G401 (cell line): Measurements from ENCODE around the gene BCL2. TPM values are rescaled to one million over a fixed set of nuclear protein-coding genes. Genes with fewer than 3 reads are reported as not detected.

Experiments
- DNase-seq: peaks from one replicate; pipeline ENCODE4 v3.0.0-alpha.2; 2015; ENCODE audit warnings: low spot score
- in situ Hi-C: cut with HindIII; loops from 2 replicates; pipeline ENCODE4 v1.10.0; 2016; ENCODE audit warnings: low sequenced_read_pairs, mixed read lengths
- total RNA-seq: library from RNA; depleted of rRNA; stranded (reverse); fragments of >200 nt; shearing (Covaris generic); gene quantifications from 2 replicates; pipeline ENCODE4 v1.2.3, GENCODE V29; 2014

The BCL2 gene
- total RNA-seq, 1 experiment from 2014 or later = 18.2 TPM

DNA sequence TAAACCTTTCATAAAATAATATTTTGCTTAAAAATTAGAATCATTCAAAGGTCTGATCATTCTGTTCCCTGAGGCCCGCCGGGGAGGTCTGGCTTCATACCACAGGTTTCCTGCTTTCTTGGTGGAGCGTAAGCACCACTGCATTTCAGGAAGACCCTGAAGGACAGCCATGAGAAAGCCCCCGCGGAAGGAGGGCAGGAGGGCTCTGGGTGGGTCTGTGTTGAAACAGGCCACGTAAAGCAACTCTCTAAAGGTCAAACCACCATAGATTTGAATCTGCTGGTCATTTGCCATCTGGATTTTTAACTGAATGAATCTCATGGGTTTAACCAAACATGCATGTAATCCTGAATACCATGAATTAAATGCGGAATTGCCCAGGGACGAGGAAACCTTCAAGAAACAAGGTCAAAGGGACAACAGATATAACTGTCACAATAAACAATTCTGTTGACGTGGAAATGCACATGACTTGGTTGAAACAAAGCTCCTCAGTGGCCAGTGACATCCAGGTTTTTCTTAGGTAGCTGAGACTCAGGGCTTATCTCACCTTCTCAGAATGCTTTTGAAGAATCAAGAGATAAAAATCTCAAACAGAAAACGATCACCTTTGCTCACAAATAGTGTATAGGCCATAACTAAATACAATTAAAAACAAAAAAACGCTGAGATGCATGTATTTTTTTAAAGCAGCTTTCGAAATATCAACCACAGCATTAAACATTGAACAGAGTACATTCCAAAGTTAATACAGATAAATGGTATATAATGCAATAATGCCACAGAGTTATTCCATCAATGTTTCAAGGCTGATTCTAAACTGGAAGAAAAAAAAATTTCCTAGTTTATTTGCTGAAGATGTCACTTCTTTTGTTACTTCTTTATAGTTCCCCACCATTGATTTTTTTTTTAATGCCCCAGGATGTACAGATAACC is 193.2 kb downstream of the BCL2 start:
- no peak for DNase-seq
- in situ Hi-C loops = loop anchor here (25.0 kb wide), 1 partner anchor 186 kb away; the partner anchor contains the start of gene BCL2

DNA sequence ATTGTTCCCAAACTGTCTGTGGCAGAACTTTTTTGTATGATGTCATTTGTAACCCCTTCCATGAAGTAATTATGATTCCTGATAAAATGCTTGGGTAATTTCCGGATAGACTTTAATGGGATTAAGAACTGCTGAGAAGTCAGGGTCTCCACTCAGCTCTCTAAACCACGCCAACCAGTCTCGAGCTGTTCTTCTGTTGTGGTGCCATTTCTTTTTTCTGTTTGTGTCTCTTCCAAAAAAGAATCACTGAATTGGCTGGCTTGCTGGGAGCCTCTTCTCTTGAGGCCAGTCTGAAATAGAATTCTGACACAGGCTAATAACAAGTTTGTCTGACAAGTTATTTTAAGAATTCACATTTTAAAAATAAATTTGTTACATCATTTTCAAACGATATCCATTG is 198.9 kb downstream of the BCL2 start:
- no peak for DNase-seq
- in situ Hi-C loops = no loop called here

DNA sequence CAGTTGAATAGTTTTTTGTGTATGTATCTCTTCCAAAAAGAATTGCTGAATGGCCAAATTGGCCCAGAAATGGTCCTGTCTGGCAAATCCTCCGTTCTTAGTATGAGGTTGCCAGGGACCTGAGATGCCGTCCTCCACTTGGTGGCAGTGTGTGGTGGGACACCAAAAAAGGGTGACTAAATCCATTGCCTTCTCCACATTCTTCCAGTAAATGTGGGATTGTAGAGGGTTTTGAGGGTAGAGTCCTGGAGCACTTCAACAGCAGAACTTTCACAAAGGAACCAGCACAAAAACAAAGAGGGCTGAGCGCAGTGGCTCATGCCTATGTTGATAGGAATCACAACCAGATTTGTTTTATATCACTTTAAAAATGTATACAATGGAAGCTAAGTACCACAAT is 199.9 kb downstream of the BCL2 start:
- in situ Hi-C loops = no loop called here
- peak; percentile 39 for DNase-seq

DNA sequence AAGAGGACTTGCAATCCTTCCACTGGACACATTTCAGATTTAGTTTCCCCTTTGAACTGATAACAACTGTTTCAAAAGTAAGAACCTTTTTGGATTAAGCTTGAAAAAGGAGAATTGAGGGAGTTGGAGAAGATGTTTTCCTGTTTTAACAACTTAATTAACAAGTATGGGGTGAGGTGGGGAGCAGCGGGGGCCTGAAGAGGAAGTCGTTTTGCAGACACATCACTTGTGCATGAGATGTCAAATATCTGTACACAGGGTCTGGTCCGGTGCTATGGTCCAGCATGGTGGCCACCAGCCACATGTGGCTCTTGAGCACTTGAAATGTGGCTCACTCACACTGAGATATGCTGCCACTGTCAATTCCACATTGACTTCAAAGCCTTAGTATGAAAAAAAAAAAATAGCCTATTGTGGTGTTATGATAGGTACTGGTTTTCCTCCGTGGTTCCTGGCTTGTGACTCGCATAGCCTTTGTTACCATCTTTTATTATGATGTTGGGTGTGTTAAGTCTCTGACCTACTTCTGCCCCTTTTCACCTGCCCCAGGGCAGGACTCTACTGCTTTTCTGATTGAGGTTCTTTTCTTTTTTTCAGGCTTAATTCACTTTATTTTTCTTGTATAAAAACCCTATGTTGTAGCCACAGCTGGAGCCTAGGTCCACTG is 205.5 kb downstream of the BCL2 start:
- no peak for DNase-seq
- in situ Hi-C loops = no loop called here

DNA sequence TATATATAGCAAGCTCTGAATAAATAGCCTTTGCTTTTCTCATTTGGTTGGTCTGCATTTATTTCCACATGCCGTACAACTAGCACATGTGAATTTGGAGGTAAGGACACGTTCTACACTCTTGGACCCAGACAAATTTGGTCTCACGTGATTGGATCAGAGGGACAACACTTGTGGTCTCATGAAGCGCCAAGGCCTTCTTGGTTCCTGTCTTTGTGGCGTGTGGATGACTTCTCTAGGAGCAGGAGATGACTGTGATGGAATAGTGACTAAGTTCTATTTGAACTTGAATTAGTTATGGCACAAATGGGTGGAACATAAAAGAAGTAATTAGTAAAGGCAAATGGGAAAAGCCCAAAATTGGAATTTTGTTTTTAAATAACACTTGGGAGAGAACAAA is 206.9 kb downstream of the BCL2 start:
- no peak for DNase-seq
- in situ Hi-C loops = no loop called here

DNA sequence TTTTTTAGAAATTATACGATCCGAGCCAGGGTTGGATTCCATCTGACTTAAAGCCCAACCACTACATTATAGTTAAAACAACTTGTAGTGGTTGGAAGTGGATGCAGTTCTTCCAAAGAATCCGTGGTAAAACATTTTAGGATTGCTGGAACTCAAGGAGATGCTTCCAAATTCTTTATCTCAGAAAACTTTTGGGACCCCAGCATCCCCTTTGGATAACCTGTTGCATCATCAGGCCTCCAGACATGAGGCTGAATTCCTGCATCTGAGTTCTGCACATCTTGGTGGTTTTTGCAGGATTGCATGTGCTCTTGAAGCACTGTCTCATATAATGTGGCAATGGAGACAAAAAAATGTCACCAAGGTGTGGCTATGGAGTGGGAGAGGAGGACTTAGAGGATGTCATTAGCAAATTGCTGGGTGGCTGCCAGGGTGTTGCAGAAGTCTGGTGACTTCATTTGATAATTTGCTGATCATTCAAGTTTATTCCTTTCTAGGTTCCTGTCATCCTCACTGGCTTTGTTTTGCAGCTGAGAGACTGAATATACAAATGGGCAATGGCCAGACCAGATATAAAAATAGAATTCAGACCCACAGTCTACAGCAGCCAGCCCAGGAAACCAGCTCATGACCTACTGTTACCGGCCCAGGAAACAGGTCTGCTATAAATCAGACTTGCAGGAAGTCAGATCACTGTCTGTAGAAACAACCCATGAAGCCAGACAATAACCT is 207.7 kb downstream of the BCL2 start:
- no peak for DNase-seq
- in situ Hi-C loops = no loop called here

DNA sequence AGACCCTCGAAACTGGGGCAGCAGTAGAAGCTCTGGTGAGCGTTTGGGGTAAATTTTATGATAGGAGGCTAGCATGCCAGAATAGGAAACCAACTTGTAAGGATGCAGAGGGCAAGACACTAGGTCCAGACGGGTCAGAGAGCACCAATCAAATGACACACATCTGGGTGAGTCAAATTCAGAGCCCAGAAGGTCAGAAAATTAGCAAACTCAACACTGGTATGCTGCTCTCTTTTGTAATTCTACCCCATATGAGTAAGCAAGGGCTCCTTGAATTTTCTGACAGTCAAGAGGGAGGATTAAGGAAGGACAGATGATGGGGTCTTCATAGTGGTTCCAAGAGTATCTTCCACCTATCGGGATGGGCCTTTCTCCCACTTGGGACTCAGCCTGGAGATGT is 209.8 kb downstream of the BCL2 start:
- in situ Hi-C loops = no loop called here
- DNase-seq = no peak

DNA sequence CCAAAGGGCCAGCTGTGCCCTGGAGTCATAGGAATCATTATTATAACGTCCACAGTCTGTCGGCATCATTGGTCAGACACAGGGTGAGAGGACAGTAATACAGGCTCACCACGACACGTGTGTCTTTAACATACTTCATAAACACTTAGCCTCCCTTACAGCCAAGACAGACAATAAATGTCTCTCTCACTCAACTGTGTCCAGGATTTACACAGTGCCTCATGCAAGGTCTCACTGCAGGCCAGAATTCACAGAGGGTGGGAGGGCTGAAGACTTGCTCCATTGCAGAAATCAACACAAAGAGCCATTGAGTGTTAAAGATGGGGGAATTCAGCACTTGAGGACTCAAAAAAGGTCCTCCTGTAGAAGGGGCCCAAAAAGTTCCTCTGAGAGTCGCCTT is 210.5 kb downstream of the BCL2 start:
- in situ Hi-C loops = no loop called here
- no peak for DNase-seq

DNA sequence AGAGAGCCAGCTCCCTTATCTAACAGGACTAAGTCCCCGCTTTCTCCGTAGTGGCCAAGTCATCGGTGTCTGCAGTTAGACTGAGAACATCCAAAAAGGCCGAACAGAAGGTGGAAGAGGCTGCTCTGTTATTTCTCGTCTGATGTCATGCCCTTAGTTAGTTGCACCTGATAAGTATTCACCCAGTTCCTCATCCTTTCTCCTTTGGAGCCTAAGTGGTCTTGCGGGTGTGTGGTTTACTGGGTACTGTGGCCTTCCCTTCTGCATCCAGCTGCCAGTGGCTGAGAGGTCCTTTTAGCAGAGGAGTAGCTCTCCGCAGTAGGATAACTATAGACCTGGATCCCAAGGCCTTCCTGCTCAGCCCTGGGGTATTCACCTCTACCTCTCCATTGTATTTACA is 211.6 kb downstream of the BCL2 start:
- in situ Hi-C loops = no loop called here
- DNase-seq = no peak

DNA sequence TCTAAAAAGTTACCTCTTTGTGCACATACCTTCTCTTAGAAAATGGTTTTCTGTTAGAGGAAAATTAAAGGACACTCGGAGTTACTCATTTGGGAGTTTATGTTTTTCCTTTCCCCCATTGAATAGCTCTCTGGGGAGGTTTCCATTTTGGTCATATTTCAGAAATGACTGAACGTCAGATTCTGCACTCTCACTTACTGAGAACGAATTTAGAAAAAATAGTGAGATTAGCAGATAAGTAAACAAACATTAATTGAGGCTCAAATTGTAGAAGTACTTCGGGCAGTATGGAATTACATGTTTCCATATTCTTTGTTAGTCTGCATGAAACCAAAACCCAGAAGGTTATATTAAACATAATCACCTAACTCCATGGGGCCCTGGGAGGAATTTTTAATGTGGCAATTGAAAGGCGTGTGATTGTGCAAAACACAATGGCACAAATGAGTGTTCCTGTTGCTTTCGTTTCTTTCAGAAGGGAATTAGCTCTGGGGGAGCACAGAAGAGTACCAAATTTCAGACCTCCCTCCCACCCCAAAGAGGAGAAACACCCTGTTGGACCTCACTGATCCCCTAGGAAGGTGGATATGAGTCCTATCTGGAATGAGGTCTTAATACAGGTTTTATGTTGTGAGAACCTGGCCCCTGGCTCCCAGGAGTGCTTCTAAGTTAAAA is 212.3 kb downstream of the BCL2 start:
- in situ Hi-C loops = no loop called here

DNA sequence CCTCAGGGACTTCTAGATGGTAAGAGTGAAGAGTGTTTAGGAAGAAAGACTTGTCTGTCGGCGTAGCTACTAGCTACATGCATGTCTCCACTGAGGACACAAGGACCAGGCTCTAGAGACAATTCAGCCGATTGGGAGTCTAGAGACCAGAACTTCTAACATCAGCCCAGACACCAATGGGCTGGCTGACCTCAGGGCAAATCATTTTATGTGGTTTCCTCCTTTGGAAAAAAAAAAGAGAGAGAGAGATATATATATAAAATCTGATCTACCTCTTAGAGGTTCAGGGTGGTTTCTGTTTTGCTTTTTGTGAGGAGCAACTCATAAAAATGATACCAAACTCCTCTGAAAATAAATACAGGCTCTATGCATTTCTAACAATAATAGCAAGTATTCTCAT is 212.8 kb downstream of the BCL2 start:
- in situ Hi-C loops = no loop called here
- no peak for DNase-seq

More for the DNA sequence above, 212.3 kb downstream of the BCL2 start:
- no peak for DNase-seq

DNA sequence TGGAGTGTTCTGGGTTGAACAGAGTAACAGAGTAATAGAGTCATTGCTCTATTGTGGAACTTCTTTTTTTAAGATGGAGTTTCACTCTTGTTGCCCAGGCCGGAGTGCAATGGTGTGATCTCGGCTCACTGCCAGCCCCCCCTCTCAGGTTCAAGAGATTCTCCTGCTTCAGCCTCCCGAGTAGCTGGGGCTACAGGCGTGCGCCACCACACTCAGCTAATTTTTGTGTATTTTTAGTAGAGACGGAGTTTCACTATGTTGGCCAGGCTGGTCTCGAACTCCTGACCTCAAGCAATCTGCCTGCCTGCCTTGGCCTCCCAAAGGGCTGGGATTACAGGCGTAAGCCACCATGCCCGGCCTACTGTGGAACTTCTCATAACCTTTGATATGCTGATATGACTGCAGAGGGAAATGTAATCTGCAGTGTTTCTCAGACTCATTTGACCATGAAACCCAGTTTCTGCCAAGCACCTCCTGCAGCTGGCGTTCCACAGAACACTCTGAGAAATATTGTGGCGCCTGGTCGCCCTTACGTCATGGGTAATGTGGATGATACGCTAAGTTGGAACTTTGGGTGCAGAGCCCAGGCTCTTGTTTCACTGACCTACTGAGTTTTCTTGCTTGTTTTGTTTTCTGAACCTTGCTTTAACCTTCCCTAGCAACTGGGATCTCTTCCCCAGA is 213.8 kb downstream of the BCL2 start:
- in situ Hi-C loops = no loop called here
- no peak for DNase-seq

DNA sequence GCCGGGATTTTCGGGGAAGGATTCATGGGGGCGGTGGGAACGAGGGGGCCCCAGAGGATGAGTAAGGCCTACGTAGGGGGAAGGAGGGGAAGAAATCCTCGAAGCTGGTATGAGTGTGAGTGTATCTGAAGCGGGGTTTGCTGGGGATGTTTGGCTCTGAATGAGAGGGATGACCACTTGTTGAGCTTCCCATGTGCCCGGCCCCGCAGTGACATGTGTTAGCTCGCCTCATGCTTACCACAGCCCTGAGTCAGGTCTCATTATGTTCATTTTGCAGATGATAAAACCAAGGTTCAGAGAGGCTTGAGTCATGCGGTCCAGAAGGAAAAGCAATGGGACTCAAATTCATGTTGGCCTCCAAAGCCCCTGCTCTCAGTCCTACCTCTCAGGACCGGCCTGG is 214.7 kb downstream of the BCL2 start:
- DNase-seq = no peak
- in situ Hi-C loops = no loop called here

DNA sequence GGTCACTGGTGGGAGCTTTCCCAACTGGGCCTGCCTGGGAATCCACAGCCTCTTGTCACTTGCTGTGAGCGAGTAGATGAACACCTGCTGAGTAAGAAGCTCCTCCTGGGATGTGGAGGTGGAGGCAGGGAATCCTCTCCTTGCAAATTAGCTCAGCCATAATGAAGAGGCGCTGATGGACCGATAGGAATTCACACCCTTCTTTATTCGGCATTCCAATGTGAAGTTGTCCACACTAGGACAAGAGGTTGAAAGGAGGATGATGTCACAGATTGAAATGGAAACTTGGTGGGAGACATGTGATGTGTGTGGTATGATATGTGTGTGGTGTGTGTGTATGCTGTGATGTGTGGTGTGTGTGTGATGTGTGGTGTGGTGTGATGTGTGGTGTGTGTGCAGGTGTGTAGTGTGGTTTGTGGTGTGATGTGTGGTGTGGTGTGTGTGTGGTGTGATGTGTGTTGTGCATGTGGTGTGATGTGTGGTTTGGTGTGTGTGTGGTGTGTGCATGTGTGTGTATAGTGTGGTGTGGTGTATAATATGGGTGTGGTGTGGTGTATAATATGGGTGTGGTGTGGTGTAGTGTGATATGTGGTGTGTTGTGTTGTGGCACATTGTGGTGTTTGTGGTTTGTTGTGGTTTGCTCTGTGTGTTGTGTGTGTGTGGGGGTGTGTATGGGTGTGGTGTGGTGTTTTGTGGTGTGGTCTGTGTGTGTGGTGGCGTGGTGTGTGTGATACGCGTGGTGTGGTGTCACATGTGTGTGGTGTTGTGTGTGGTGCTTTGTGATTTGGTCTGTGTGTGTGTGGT is 216.4 kb downstream of the BCL2 start:
- DNase-seq = no peak
- in situ Hi-C loops = no loop called here

DNA sequence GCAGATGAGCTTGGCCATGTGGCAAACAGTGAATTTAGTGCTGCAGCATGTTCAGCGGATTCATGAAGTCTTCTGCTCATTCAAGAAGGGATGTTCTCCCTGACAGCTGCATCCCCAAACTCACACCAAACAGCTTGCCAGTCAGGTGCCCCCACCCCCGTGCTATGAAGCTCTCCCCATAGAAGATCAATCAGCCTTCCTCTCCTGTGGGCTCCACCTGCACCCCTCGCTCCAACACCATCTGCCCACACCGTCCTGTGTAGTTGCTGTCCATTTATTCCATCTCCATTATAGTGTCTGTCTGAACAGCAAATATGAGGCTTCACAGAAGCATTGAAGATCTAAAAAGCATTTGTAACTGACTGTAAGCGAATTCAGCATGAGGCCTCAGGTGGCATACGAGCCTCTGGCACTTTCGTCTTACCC is 218.9 kb downstream of the BCL2 start:
- DNase-seq = no peak
- in situ Hi-C loops = no loop called here

DNA sequence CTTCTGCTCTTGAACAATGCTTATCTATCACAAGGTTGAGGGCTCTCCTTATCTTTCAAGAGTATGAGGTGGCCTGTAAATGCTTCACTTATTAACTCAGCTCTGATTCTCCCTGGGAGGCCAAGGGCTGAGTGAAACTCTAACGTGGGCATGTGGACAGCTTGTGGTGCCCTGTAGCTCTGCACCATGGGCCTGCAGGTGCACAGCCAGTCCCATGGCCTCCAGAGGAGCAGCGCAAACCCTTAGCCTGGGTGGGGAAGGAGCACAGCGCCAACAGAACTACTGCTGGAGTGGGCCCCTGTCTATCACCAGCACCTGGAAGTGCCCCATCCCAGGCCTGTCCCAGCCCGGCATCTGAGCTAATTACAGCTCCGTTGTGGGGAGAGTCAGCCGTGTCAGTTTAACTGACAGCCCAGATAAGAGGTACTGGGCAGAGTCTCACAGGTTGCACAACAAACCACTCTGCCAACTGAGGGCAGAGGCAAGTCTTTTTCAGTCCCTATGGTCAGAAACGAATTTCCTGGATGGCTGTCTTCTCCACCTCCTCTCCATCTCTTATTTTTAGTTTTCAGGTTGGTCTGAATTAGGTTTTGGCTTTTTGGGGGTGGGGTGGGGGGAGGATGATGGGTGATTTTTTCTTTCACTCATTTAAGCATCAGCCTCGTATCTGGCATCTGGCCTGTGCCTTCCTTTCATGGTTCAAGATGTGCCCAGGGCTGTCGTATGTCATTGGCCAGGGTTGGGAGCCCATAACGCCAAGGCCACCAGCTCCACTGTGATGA is 219.5 kb downstream of the BCL2 start:
- in situ Hi-C loops = no loop called here
- no peak for DNase-seq

DNA sequence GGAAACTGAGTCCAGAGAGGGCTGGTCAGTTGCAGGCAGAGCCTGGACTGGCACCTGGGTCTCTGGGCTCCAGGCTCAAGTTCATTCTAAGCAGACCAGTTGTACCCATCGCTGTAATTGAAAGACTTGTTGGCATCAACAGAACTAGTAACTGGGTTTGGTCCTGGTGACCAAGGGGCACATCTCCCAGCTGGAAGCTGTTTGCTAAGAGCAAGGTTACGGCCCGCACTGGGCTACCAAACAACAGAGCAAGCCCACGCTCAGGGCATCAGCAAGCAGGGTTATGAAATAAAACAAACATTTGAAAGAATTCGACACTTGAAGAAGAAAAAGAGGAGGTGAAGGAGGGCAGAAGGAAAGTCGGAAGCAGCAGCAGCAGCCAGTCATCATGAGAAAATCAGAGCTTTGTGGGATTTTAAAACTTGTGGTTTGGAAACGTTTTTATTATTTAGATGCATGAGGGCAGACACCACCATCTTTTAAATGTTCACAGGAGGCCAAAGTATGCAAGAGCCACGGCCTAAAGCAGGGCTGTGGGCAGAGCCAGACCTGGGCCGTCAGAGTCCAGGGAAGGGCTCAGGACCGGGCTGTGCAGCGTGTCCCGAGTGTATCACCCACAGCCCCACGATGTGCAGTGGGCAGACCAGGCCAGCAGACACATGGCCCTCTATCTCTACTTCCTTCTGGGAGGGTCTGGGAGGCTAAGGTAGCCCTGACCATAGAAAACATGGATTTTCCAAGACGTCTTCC is 220.3 kb downstream of the BCL2 start:
- in situ Hi-C loops = no loop called here
- DNase-seq = no peak
